HepG2 (cell line): ENCODE data around the gene STPG4. TPM values are rescaled to one million over a fixed set of nuclear protein-coding genes. Genes with fewer than 3 reads are reported as not detected.

Experiments used
- ELF3 ChIP-seq: IDR thresholded peaks from 2 replicates; pipeline ENCODE4 v1.6.1; 2016; ENCODE audit warnings: missing genetic modification reagents, missing compliant biosample characterization
- FOXO1 ChIP-seq: sonication (generic); formaldehyde crosslinking; IDR thresholded peaks from 2 replicates; pipeline ENCODE4 v1.4.0; 2020; ENCODE audit warnings: missing genetic modification reagents
- HDAC1 ChIP-seq: sonication (generic); formaldehyde crosslinking; IDR thresholded peaks from 2 replicates; pipeline ENCODE4 v1.5.1; 2020; ENCODE audit warnings: mild to moderate bottlenecking, missing genetic modification reagents
- HINFP ChIP-seq: sonication (generic); formaldehyde crosslinking; IDR thresholded peaks from 2 replicates; pipeline ENCODE4 v1.4.0; 2020; ENCODE audit warnings: low read depth, mild to moderate bottlenecking, missing genetic modification reagents
- RERE ChIP-seq: IDR thresholded peaks from 2 replicates; pipeline ENCODE4 v1.6.1; 2016; ENCODE audit warnings: low read depth, missing genetic modification reagents, missing compliant biosample characterization
- ZNF253 ChIP-seq: sonication (generic); formaldehyde crosslinking; IDR thresholded peaks from 2 replicates; pipeline ENCODE4 v1.8.0; 2022; ENCODE audit warnings: mild to moderate bottlenecking, missing genetic modification reagents, borderline replicate concordance
- ZNF451 ChIP-seq: sonication (generic); formaldehyde crosslinking; IDR thresholded peaks from 2 replicates; pipeline ENCODE4 v1.5.0; 2020; ENCODE audit warnings: mild to moderate bottlenecking, missing genetic modification reagents
- polyA plus RNA-seq, 8 experiments: library from polyadenylated mRNA; depleted of rRNA in 3 of 8; stranded (reverse) in 7 of 8; unstranded in 1 of 8; fragments of >200 nt; fragmentation: Illumina TruSeq in 4 of 8; extraction: Trizol in 4 of 8; gene quantifications; 2 replicates each; pipeline versions ENCODE4 v1.2.1 to v1.2.3, GENCODE V29; 2011 to 2016; ENCODE audit warnings: low read depth in 4 of 8, missing spikeins in 1 of 8, mixed read lengths in 1 of 8; ENCODE audit not compliant: insufficient read depth in 1 of 8
- total RNA-seq, 5 experiments: library from RNA; depleted of rRNA; stranded (reverse); fragments of >200 nt; fragmentation: Illumina TruSeq; extraction: Trizol; gene quantifications; 2 replicates each; pipeline ENCODE4 v1.2.3, GENCODE V29; 2016; ENCODE audit warnings: low read depth in 1 of 5
- TF ChIP-seq, protein P1 (sequence below): sonication (generic); formaldehyde crosslinking; IDR thresholded peaks from 2 replicates; pipeline ENCODE4 v1.4.0; 2020; ENCODE audit warnings: missing genetic modification reagents
- TF ChIP-seq, protein P2 (sequence below): sonication (generic); formaldehyde crosslinking; IDR thresholded peaks from 2 replicates; pipeline ENCODE4 v1.8.0; 2022; ENCODE audit warnings: missing genetic modification reagents, mild to moderate bottlenecking, moderate library complexity, borderline replicate concordance

The STPG4 gene
- total and polyA plus RNA-seq, 2 of the 13 experiments (the other 11 are each of a cell fraction or from before 2014, with no cell fraction given) = 0.11 to 0.15 TPM

DNA sequence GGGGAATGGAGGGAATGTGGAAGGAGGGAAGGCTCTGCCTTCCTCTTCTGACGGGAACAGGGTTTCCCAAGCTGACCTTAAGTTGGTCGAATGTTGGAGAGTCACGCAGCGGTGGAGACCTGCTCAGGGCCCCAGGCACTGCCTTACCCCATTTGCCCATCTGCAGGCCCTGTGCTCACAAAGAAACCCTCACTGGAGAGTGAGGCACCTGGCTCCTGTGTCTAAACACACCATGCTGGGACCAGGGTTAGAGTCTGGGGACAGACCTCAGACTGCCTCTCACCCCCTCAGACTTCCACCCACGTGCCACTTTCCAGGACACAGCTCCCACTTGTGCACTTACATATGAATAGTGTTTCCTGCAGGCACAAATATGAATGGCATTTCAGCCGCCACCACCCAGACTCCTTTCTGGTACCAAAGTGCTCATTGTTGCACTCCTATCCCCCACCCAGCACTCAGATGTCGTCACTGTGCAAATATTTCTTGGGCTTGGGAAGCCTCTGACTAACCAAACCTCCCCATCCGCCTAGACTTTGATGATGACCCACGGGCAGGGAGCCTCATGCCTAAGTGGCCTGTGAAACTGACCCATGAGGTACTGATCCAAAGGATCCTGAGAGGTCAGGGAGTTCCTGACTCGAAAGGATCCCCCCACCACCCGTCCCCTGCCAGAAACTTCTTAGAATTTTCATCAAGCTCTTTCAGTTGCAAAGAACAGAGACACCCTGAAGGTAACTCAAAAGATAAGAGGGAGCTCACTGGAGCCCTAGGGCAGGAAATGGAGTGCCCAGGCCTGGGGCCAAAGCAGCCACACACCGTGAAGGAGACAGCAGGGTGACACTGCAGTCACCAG lies 78.3 kb downstream of the STPG4 start (continued):
- peak; percentile 91 for TF ChIP-seq RERE (CRISPR knock-in tag)
- peak; percentile 88 for TF ChIP-seq FOXO1 (CRISPR knock-in tag)
- TF ChIP-seq HINFP (CRISPR knock-in tag) = peak; percentile 78
- peak; percentile 95 for TF ChIP-seq HDAC1 (CRISPR knock-in tag)
- peak; percentile 78 for TF ChIP-seq ELF3 (CRISPR knock-in tag)
- TF ChIP-seq, protein P1, sequence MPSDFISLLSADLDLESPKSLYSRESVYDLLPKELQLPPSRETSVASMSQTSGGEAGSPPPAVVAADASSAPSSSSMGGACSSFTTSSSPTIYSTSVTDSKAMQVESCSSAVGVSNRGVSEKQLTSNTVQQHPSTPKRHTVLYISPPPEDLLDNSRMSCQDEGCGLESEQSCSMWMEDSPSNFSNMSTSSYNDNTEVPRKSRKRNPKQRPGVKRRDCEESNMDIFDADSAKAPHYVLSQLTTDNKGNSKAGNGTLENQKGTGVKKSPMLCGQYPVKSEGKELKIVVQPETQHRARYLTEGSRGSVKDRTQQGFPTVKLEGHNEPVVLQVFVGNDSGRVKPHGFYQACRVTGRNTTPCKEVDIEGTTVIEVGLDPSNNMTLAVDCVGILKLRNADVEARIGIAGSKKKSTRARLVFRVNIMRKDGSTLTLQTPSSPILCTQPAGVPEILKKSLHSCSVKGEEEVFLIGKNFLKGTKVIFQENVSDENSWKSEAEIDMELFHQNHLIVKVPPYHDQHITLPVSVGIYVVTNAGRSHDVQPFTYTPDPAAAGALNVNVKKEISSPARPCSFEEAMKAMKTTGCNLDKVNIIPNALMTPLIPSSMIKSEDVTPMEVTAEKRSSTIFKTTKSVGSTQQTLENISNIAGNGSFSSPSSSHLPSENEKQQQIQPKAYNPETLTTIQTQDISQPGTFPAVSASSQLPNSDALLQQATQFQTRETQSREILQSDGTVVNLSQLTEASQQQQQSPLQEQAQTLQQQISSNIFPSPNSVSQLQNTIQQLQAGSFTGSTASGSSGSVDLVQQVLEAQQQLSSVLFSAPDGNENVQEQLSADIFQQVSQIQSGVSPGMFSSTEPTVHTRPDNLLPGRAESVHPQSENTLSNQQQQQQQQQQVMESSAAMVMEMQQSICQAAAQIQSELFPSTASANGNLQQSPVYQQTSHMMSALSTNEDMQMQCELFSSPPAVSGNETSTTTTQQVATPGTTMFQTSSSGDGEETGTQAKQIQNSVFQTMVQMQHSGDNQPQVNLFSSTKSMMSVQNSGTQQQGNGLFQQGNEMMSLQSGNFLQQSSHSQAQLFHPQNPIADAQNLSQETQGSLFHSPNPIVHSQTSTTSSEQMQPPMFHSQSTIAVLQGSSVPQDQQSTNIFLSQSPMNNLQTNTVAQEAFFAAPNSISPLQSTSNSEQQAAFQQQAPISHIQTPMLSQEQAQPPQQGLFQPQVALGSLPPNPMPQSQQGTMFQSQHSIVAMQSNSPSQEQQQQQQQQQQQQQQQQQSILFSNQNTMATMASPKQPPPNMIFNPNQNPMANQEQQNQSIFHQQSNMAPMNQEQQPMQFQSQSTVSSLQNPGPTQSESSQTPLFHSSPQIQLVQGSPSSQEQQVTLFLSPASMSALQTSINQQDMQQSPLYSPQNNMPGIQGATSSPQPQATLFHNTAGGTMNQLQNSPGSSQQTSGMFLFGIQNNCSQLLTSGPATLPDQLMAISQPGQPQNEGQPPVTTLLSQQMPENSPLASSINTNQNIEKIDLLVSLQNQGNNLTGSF (CRISPR knock-in tag) = no peak
- TF ChIP-seq ZNF253 = 0 out of 2 replicates have a peak, but pooled peaks have one; percentile 57
- TF ChIP-seq, protein P2, sequence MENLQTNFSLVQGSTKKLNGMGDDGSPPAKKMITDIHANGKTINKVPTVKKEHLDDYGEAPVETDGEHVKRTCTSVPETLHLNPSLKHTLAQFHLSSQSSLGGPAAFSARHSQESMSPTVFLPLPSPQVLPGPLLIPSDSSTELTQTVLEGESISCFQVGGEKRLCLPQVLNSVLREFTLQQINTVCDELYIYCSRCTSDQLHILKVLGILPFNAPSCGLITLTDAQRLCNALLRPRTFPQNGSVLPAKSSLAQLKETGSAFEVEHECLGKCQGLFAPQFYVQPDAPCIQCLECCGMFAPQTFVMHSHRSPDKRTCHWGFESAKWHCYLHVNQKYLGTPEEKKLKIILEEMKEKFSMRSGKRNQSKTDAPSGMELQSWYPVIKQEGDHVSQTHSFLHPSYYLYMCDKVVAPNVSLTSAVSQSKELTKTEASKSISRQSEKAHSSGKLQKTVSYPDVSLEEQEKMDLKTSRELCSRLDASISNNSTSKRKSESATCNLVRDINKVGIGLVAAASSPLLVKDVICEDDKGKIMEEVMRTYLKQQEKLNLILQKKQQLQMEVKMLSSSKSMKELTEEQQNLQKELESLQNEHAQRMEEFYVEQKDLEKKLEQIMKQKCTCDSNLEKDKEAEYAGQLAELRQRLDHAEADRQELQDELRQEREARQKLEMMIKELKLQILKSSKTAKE = peak; percentile 96
- peak; percentile 61; the same call in 1 of the 2 replicates for TF ChIP-seq ZNF451
